GM19025 (cell line): Measurements from ENCODE around the gene ZNF419.
"Not testable (repeated sequence)": the region's sequence is repeated elsewhere in the genome, so short reads cannot be mapped to it uniquely, and the experiment has no call there.

ENCODE experiments used
- ATAC-seq: cut with Tn5 transposase; IDR thresholded peaks from one replicate; pipeline ENCODE4 v1.9.1; 2021; ENCODE audit warnings: mild to moderate bottlenecking, low read depth, moderate library complexity; ENCODE audit not compliant: unreplicated experiment

ZNF419 gene

GRCh38 chr19:57487477-57488298 is at the start of gene ZNF419:
ZNF419 (plus strand) TSS chr19:57487750; CDS start chr19:57487951, 201 bp downstream.
- ATAC-seq: peak; percentile 97

GRCh38 chr19:57437931-57438330 is 49.6 kb upstream of the ZNF419 start:
- no peak for ATAC-seq

DNA sequence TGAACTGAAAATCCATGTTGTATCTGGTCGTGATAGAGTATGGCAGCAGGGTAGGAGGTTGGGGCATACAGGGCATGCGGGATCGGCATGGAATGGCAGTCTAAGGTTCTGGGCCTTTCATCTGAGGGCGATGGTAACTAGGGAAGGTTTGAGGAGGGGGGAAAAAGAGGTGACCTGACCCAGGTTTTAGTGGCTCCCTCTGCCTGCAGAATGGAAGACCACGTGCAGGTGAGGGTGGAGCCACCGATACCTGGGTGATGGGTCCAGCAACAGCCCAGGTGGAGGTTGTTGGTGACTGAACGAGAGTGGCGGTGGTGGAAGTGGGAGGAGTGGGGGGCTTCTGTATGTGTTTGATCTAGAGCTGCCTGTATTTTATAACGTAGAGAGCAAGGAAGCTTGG is 48.6 kb upstream of the ZNF419 start:
- no peak for ATAC-seq

DNA sequence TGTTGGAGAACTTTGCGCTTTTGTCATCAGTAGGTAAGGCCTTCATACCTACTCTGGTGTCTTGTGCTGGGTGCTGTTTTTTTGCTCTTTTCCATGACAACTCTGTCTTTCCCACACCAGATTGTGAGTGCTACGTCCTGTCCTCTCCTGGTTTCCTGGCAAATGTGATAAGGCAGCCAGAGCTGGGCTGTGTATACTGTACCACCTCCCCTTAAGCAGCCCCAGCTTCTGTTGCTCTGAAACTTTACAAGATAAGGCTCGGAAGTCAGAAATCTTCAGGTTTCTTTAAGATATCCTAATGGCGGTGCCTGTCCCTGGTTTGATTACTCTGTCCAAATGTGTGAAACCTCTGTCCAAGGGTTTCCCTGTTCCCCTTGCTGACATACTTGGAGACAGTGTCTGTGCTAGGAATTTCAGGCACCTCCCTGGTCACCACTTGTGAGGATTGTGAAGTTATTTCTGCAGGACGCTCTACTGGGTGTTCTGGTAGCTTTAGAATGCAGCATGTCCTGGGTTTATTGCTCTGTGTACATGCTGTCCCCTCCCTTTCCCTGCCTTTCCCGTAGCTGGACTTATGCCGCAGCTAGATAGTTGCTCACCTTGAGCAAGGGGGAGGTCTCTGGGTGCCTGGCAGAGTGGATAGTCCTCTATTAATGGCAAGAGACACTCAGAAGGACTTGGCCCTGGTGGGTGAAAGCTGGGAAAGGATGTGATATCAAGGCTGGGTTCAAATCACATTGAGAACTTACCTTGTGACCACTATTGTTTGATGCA is 45.4 kb upstream of the ZNF419 start:
- ATAC-seq: no peak

- ATAC-seq: no peak
Observed at GRCh38 chr19:57443121-57443696, 44.3 kb upstream of the ZNF419 start.

DNA sequence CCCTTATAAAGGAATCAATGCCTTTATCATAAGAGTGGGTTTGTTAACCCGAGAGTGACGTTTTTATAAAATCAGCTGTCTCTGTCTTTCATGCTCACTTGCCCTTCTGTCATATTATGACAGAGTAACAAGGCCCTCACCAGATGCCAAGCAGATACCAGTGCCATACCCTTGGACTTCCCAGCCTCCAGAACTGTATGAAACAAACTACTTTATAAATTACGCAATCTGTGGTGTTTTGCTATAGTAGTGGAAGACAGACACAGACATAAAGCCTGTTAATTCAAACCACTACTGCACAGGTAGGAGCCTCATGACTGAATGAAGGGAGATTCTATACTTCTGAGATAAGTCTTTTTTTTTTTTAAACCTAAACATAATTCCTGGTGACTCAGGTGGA is 35.2 kb upstream of the ZNF419 start:
- ATAC-seq: no peak

DNA sequence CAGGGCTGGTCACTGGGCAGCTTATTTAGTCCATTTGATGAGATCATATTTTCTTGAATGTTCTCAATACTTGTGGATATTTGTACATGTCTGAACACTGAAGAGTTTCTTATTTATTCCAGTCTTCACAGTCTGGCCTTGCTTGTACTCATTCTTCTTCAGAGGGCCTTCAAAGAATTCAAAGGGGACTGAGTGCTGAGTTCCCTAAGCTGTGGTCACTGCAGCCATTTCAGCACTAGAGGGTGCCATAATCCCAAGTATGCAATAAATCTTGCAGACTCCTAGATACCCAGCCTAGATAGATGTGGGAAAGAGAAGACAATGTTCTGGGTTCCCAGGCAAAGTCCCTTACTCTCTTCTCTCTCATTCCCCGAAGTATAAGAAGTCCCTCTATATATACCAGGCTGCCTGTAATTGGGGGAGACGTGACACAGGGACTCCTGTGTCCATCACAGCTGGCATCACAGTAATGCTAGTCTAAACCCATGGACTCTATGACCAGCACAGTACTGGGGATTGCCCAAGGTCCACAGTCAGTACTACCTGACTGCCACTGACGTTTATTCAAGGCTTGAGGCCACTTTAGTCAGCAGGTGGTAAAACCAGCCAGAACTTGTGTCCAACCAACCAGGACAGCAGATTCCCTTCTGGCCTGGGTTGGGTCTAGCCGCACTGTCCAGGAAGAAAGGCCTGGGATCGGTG is 21.7 kb upstream of the ZNF419 start:
- no peak for ATAC-seq

GRCh38 chr19:57466489-57466888 is 21.1 kb upstream of the ZNF419 start:
- no peak for ATAC-seq

GRCh38 chr19:57473646-57474045 is 13.9 kb upstream of the ZNF419 start:
- no peak for ATAC-seq

DNA sequence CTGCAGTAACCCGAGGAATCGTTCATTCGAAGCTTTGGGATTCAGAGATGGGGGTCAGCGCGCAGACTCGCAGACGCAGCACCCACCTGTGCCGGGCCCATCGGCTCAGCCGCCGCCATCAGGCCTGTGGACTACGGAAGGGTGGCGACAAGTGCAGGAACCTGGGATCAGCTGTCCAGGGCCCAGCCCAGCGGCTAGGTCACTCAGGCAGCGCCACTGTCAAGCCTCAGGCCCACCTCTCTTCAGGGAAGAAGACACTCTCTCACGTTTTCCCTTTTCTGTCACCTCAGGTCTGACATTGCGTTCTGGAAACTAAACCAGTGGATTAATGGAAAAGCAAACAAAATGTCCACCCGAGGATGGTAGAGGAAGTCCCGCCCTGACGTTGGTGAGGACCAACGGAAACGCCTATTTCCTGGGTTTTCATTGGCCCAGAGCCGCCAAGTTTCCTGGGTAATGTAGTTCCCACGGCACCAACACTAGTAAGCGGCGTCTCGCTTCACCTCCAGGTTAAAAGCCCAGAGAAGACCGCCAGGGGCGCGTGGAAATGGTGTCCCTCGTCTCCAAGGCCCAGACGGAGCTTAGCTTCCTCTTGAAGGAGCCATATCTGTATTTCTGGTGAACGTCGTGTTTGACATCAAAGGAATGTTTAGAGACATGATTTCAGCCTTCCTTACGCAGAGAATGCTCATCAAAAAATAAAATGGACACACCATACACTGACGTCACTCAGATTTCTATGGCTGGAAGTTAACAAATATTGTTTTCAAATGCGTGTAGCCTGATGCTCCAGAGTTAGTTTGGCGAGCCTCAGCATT is 10.2 kb upstream of the ZNF419 start, which contains the start of gene ZNF772:
TSS of gene ZNF772 (minus strand) at position 376 of the 818 bp plus-strand sequence. CDS start at position 119, 257 bp downstream.
- peak; percentile 92 for ATAC-seq

GRCh38 chr19:57488299-57488644 is 722 bp downstream of the ZNF419 start:
- ATAC-seq: not testable (repeated sequence)

DNA sequence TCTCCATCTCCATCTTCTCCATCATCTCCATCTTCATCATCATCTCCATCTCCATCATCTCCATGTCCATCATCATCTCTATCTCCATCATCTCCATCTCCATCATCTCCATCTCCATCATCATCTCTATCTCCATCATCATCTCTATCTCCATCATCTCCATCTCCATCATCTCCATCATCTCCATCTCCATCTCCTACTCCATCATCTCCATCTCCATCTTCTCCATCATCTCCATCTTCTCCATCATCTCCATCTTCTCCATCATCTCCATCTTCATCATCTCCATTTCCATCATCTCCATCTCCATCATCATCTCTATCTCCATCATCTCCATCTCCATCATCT is 11.8 kb downstream of the ZNF419 start:
- ATAC-seq: not testable (repeated sequence)

GRCh38 chr19:57499680-57500395 is 12.3 kb downstream of the ZNF419 start, which contains the start of gene ZNF773:
ZNF773 (plus strand) TSS chr19:57499938; CDS start chr19:57500081, 143 bp downstream.
- peak; percentile 100 for ATAC-seq

DNA sequence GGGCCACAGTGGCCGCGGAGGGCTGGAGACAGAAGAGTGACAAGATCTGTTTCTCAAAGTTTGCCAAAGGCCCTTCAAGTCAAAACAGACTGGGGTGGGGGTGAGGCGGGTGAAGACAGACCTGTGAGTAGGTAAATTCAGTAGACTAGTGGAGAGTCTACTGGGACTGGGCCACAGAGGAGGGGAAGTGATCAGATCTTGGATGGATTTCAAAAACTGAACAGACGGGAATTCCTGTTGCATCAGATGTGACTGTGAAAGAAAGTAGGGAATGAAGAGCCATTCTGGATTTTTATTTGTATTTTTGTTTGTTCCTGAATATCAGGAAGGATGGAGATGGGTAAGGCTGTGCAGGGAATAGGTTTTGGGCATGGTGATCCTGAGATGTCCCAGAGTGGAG is 12.8 kb downstream of the ZNF419 start:
- ATAC-seq: not testable (repeated sequence)

GRCh38 chr19:57506163-57506562 is 18.6 kb downstream of the ZNF419 start:
- no peak for ATAC-seq

GRCh38 chr19:57511484-57511883 is 23.9 kb downstream of the ZNF419 start:
- ATAC-seq: no peak

DNA sequence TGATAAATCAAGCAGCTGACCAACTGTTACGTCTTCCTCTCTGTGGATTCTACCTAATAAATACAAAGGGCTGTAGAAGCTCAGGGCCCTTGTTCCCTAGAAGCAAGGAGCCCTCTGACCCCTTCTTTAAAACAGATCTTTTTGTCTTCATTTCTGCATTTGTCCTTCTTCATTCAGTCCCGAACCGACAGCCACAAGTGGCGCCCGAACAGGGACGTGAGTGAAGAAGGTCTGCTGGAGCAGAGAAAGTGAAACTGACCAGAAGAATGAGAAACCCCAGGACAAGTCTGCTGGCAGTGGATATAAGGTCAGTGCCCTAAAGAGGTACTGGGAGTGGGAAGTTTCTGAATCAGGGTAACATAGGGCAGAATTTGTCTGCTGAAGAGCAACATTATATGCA is 25.3 kb downstream of the ZNF419 start:
- no peak for ATAC-seq

DNA sequence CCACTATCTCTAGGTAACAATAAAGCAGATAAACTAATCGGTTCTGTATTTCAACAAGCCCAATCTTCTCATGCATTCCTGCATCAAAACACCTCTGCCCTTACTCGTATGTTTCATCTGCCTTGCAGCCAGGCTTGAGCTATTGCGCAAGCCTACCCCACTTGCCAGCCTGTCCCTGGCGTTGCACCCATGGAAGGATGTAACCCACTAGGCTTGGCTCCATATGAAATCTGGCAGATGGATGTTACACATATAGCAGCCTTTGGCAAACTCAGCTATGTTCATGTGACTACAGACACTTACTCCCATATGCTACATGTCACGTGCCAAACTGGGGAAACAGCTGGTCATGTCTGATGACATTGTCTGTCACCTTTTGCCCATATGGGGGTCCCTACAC is 27.7 kb downstream of the ZNF419 start:
- no peak for ATAC-seq

DNA sequence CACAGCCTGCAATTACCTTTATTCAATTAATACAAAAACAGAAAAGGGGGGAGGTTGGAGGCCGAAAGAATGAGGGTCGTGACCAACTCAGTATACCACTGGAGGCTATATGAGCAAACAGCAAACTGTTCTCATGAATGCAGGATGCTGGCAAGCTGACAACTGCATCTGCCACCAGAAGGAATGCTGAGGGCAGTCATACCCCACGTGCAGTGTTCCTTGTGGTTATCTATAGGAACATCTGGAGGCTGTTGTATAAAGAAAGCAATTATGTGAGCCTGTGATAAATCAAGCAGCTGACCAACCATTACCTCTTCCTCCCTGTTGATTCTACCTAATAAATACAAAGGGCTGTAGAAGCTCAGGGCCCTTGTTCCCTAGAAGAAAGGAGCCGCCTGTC is 30.5 kb downstream of the ZNF419 start:
- not testable (repeated sequence) for ATAC-seq
